ENCODE measurements around the gene RNF141. TPM values are rescaled to one million over a fixed set of nuclear protein-coding genes. Genes with fewer than 3 reads are reported as not detected.

Gene RNF141
- total RNA-seq, 1 donor from 2014 or later, result 32.0 TPM

DNA sequence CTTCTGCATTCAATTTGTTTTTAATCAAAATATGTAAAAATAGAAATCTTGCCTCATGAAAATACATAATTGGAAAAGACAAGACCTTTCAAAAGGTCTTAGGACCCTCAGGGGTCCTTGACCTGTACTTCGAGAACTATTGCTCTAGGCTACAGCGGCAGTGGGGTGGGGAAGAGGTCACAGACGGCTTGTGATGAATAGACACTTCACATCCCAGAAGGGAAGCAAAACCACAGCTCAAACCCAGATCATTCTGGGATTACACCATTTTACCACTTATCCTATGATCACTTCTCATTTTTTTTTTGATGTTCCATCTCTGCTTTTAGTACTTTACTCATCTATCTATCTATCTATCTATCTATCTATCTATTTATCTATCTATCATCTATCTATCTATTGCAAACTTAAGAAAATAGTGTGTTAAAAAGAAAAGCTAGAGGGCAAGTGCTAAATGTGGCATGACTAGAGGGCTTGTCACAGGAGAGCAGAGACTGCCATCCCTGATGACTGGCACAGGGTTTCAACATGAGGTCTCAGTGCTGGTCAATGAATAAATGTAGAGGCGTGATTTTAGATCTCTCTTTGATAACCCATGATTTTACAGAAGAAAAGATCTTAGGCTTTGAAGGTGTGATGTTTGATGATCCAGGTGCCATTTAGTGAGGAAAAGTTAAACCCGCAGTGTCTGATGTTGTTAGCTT is 37.1 kb downstream of the RNF141 start:
- no peak for DNase-seq (ENCODE audit: low spot score, unreplicated experiment)

GRCh38 chr11:10503221-10503620 is 37.8 kb downstream of the RNF141 start:
- Mint-ChIP-seq H3K27ac (no peak overlapping the region), H3K4me3 (ENCODE audit: low read depth) (no peak overlapping the region), H3K27me3 (no peaks in the 10 kb centered on the region), H3K36me3 (ENCODE audit: insufficient read depth) (peaks cover 5% of the 10 kb centered on the region), H3K9me3 (ENCODE audit: low read depth) (no peaks in the 10 kb centered on the region), H3K4me1 (ENCODE audit: low read depth) (no peaks in the 10 kb centered on the region)
- TF ChIP-seq, protein P1, sequence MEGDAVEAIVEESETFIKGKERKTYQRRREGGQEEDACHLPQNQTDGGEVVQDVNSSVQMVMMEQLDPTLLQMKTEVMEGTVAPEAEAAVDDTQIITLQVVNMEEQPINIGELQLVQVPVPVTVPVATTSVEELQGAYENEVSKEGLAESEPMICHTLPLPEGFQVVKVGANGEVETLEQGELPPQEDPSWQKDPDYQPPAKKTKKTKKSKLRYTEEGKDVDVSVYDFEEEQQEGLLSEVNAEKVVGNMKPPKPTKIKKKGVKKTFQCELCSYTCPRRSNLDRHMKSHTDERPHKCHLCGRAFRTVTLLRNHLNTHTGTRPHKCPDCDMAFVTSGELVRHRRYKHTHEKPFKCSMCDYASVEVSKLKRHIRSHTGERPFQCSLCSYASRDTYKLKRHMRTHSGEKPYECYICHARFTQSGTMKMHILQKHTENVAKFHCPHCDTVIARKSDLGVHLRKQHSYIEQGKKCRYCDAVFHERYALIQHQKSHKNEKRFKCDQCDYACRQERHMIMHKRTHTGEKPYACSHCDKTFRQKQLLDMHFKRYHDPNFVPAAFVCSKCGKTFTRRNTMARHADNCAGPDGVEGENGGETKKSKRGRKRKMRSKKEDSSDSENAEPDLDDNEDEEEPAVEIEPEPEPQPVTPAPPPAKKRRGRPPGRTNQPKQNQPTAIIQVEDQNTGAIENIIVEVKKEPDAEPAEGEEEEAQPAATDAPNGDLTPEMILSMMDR (IDR thresholded peaks at IDR 0.05; ENCODE audit: unreplicated experiment), result no peak
- DNase-seq (ENCODE audit: low spot score, unreplicated experiment), result no peak

More for the DNA sequence above, 37.1 kb downstream of the RNF141 start:
- Mint-ChIP-seq H3K36me3 (ENCODE audit: insufficient read depth) (peaks cover 5% of the 10 kb centered on the region), H3K27ac (no peak overlapping the region), H3K9me3 (ENCODE audit: low read depth) (no peaks in the 10 kb centered on the region), H3K4me1 (ENCODE audit: low read depth) (no peaks in the 10 kb centered on the region), H3K4me3 (ENCODE audit: low read depth) (no peak overlapping the region), H3K27me3 (no peaks in the 10 kb centered on the region)
- TF ChIP-seq, protein P1 (IDR thresholded peaks at IDR 0.05; ENCODE audit: unreplicated experiment), result no peak

- no peak for DNase-seq (ENCODE audit: low spot score, unreplicated experiment)
- Mint-ChIP-seq H3K36me3 (ENCODE audit: insufficient read depth) (peaks cover 5% of the 10 kb centered on the region), H3K4me3 (ENCODE audit: low read depth) (no peak overlapping the region), H3K9me3 (ENCODE audit: low read depth) (no peaks in the 10 kb centered on the region), H3K27me3 (no peaks in the 10 kb centered on the region), H3K27ac (no peak overlapping the region), H3K4me1 (ENCODE audit: low read depth) (no peaks in the 10 kb centered on the region)
- TF ChIP-seq, protein P1 (IDR thresholded peaks at IDR 0.05; ENCODE audit: unreplicated experiment), result no peak
Measured at GRCh38 chr11:10502770-10503169, 38.2 kb downstream of the RNF141 start.

- no peak for DNase-seq (ENCODE audit: low spot score, unreplicated experiment)
- Mint-ChIP-seq H3K4me1 (ENCODE audit: low read depth) (no peaks in the 10 kb centered on the region), H3K36me3 (ENCODE audit: insufficient read depth) (peaks cover 5% of the 10 kb centered on the region), H3K27ac (no peak overlapping the region), H3K4me3 (ENCODE audit: low read depth) (no peak overlapping the region), H3K9me3 (ENCODE audit: low read depth) (no peaks in the 10 kb centered on the region), H3K27me3 (no peaks in the 10 kb centered on the region)
- TF ChIP-seq, protein P1 (IDR thresholded peaks at IDR 0.05; ENCODE audit: unreplicated experiment), result no peak
Measured at GRCh38 chr11:10502065-10502680, 38.8 kb downstream of the RNF141 start.

DNA sequence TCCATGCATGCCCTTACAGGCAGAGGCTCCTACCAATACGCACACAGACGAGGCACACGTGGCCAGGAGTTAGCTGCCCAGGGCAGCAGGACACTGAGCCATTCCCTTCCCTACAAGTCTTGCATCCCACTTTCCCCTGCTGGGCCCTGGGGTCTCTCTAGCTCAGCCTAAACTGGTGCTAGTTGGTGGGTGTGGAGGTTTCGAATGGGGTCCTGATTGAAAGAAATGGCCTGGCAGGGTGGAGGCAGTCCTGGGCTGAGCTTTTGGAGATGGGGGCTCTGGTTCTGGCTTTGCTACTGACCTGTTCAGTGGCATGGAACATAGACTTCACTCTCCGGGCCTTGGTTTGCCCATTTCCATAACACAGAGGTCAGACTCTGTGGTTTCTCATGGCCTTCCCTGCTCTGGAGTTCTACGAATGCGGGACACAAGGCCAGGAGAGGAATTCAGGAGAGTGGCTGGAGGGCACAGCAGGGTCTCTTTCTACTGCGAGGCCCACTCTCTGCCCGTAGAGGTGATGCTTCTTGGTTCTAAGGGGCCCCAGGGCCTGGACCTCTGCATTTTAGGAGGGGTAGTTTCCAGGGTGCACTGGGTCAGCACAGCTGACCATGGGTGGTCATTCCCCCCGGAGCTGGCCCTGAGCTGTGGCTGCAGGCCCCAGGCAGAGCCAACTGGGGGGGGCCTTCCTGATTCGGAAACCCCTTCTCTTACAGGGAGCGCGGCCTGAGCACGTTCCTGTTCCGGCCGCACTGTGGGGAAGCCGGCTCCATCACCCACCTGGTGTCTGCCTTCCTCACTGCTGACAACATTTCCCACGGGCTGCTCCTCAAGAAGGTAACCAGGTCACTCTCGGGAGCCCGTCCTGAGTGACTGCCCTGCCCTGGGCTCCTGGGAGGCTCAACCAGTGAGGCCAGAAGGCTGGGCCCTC is 40.0 kb downstream of the RNF141 start:
- DNase-seq (ENCODE audit: low spot score, unreplicated experiment), result no peak
- H3K36me3 Mint-ChIP-seq (ENCODE audit: insufficient read depth), result peaks cover 8% of the 10 kb centered on the region
- no peaks in the 10 kb centered on the region for H3K27me3 Mint-ChIP-seq
- no peak overlapping the region for H3K27ac Mint-ChIP-seq
- TF ChIP-seq, protein P1 (IDR thresholded peaks at IDR 0.05; ENCODE audit: unreplicated experiment), result no peak
- no peaks in the 10 kb centered on the region for H3K9me3 Mint-ChIP-seq (ENCODE audit: low read depth)
- H3K4me1 Mint-ChIP-seq (ENCODE audit: low read depth), result no peaks in the 10 kb centered on the region
- H3K4me3 Mint-ChIP-seq (ENCODE audit: low read depth), result no peak overlapping the region

Data from progenitor cell of endocrine pancreas (in vitro differentiated cells).